Measurements from ENCODE around the gene COX7A2L.
"Not testable (repeated sequence)": the region's sequence is repeated elsewhere in the genome, so short reads cannot be mapped to it uniquely, and the experiment has no call there.

DNA sequence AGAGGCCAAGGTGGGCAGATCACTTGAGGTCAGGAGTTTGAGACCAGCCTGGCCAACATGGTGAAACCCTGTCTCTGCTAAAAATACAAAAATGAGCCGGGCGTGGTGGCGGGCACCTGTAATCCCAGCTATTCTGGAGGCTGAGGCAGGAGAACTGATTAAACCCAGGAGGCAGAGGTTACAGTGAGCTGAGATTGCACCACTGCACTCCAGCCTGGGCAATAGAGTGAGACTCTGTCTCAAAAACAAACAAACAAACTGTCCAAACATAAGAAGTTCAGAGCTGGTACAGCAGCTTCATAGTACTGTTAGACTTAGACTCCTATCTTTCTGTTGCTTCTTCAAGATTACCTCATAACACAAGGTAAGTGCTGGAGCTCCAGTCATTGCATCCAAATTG, 32.3 kb upstream of the COX7A2L start:
- TF ChIP-seq ZNF219 (CRISPR knock-in tag; IDR thresholded peaks at IDR 0.05; ENCODE audit: borderline replicate concordance); NR3C1 (CRISPR knock-in tag; conservative IDR thresholded peaks at IDR 0.05; ENCODE audit: low read depth); TCF7 (CRISPR knock-in tag; IDR thresholded peaks at IDR 0.05; ENCODE audit: low read depth); CREM (CRISPR knock-in tag; IDR thresholded peaks at IDR 0.05); ZNF416 (CRISPR knock-in tag; IDR thresholded peaks at IDR 0.05); NFE2L1 (CRISPR knock-in tag; IDR thresholded peaks at IDR 0.05); RELA (CRISPR knock-in tag; IDR thresholded peaks at IDR 0.05; ENCODE audit: borderline replicate concordance); JUN (CRISPR knock-in tag; IDR thresholded peaks at IDR 0.05): not testable (repeated sequence)
- TF ChIP-seq, protein P1, sequence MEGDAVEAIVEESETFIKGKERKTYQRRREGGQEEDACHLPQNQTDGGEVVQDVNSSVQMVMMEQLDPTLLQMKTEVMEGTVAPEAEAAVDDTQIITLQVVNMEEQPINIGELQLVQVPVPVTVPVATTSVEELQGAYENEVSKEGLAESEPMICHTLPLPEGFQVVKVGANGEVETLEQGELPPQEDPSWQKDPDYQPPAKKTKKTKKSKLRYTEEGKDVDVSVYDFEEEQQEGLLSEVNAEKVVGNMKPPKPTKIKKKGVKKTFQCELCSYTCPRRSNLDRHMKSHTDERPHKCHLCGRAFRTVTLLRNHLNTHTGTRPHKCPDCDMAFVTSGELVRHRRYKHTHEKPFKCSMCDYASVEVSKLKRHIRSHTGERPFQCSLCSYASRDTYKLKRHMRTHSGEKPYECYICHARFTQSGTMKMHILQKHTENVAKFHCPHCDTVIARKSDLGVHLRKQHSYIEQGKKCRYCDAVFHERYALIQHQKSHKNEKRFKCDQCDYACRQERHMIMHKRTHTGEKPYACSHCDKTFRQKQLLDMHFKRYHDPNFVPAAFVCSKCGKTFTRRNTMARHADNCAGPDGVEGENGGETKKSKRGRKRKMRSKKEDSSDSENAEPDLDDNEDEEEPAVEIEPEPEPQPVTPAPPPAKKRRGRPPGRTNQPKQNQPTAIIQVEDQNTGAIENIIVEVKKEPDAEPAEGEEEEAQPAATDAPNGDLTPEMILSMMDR (IDR thresholded peaks at IDR 0.05): not testable (repeated sequence)
- TF ChIP-seq, protein P2, sequence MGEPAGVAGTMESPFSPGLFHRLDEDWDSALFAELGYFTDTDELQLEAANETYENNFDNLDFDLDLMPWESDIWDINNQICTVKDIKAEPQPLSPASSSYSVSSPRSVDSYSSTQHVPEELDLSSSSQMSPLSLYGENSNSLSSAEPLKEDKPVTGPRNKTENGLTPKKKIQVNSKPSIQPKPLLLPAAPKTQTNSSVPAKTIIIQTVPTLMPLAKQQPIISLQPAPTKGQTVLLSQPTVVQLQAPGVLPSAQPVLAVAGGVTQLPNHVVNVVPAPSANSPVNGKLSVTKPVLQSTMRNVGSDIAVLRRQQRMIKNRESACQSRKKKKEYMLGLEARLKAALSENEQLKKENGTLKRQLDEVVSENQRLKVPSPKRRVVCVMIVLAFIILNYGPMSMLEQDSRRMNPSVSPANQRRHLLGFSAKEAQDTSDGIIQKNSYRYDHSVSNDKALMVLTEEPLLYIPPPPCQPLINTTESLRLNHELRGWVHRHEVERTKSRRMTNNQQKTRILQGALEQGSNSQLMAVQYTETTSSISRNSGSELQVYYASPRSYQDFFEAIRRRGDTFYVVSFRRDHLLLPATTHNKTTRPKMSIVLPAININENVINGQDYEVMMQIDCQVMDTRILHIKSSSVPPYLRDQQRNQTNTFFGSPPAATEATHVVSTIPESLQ (CRISPR knock-in tag; IDR thresholded peaks at IDR 0.05): not testable (repeated sequence)
- TF ChIP-seq, protein P3, sequence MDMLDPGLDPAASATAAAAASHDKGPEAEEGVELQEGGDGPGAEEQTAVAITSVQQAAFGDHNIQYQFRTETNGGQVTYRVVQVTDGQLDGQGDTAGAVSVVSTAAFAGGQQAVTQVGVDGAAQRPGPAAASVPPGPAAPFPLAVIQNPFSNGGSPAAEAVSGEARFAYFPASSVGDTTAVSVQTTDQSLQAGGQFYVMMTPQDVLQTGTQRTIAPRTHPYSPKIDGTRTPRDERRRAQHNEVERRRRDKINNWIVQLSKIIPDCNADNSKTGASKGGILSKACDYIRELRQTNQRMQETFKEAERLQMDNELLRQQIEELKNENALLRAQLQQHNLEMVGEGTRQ (CRISPR knock-in tag; IDR thresholded peaks at IDR 0.05): not testable (repeated sequence)
- TF ChIP-seq, protein P4, sequence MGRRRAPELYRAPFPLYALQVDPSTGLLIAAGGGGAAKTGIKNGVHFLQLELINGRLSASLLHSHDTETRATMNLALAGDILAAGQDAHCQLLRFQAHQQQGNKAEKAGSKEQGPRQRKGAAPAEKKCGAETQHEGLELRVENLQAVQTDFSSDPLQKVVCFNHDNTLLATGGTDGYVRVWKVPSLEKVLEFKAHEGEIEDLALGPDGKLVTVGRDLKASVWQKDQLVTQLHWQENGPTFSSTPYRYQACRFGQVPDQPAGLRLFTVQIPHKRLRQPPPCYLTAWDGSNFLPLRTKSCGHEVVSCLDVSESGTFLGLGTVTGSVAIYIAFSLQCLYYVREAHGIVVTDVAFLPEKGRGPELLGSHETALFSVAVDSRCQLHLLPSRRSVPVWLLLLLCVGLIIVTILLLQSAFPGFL (CRISPR knock-in tag; IDR thresholded peaks at IDR 0.05; ENCODE audit: borderline replicate concordance): not testable (repeated sequence)

All from WTC11 (cell line).